WERI-Rb-1 (cell line): ENCODE measurements around the gene ZNF462.

ENCODE experiments used
- DNase-seq: peaks from one replicate; pipeline ENCODE4 v3.0.0-alpha.2; 2020
- H3K27ac ChIP-seq: fragments of 250-450 bp; sonication (Bioruptor Pico); 2 replicates; pipeline ENCODE4 v1.5.1; 2020; ENCODE audit warnings: mild to moderate bottlenecking, moderate library complexity
- H3K27me3 ChIP-seq: fragments of 250-450 bp; sonication (Bioruptor Pico); 2 replicates; pipeline ENCODE4 v1.5.1; 2021; ENCODE audit warnings: mild to moderate bottlenecking, low read depth, moderate library complexity; ENCODE audit not compliant: insufficient read depth, severe bottlenecking
- H3K36me3 ChIP-seq: fragments of 250-450 bp; sonication (Bioruptor Pico); 2 replicates; pipeline ENCODE4 v1.5.1; 2020; ENCODE audit warnings: mild to moderate bottlenecking, moderate library complexity
- H3K4me3 ChIP-seq: 2 replicates; pipeline ENCODE4 v1.5.1; 2011; ENCODE audit warnings: low read depth, mild to moderate bottlenecking, control low read depth, low read length
- H3K9me3 ChIP-seq: fragments of 250-450 bp; sonication (Bioruptor Pico); 2 replicates; pipeline ENCODE4 v1.5.1; 2021; ENCODE audit warnings: mild to moderate bottlenecking, moderate library complexity; ENCODE audit not compliant: severe bottlenecking
- TF ChIP-seq, protein P1 (sequence below): IDR thresholded peaks from 2 replicates; pipeline ENCODE4 v1.5.1; 2011; ENCODE audit warnings: low read depth, mild to moderate bottlenecking, control low read depth, inconsistent platforms, low read length

Gene ZNF462

GRCh38 chr9:107042606-107043005 lies 179.6 kb downstream of the ZNF462 start:
- Histone ChIP-seq H3K9me3 (no peaks in the 10 kb centered on the region), H3K36me3 (no peaks in the 10 kb centered on the region), H3K27me3 (no peaks in the 10 kb centered on the region), H3K4me3 (no peak overlapping the region), H3K27ac (no peak overlapping the region)
- TF ChIP-seq, protein P1, sequence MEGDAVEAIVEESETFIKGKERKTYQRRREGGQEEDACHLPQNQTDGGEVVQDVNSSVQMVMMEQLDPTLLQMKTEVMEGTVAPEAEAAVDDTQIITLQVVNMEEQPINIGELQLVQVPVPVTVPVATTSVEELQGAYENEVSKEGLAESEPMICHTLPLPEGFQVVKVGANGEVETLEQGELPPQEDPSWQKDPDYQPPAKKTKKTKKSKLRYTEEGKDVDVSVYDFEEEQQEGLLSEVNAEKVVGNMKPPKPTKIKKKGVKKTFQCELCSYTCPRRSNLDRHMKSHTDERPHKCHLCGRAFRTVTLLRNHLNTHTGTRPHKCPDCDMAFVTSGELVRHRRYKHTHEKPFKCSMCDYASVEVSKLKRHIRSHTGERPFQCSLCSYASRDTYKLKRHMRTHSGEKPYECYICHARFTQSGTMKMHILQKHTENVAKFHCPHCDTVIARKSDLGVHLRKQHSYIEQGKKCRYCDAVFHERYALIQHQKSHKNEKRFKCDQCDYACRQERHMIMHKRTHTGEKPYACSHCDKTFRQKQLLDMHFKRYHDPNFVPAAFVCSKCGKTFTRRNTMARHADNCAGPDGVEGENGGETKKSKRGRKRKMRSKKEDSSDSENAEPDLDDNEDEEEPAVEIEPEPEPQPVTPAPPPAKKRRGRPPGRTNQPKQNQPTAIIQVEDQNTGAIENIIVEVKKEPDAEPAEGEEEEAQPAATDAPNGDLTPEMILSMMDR: no peak
- DNase-seq: no peak

GRCh38 chr9:107043886-107044285 lies 180.9 kb downstream of the ZNF462 start:
- Histone ChIP-seq H3K36me3 (no peaks in the 10 kb centered on the region), H3K27ac (peak overlapping the region; percentile 25), H3K4me3 (no peak overlapping the region), H3K27me3 (no peaks in the 10 kb centered on the region), H3K9me3 (no peaks in the 10 kb centered on the region)
- peak; percentile 74 for DNase-seq
- TF ChIP-seq, protein P1: 0 out of 2 replicates have a peak, but pooled peaks have one; percentile 11

- no peaks in the 10 kb centered on the region for H3K36me3 ChIP-seq
- no peak overlapping the region for H3K4me3 ChIP-seq
- no peaks in the 10 kb centered on the region for H3K27me3 ChIP-seq
- peak; percentile 32 for DNase-seq
- H3K27ac ChIP-seq: no peak overlapping the region
- TF ChIP-seq, protein P1: peak; percentile 45
- no peaks in the 10 kb centered on the region for H3K9me3 ChIP-seq
Observed at GRCh38 chr9:107044872-107045271, 181.9 kb downstream of the ZNF462 start.

DNA sequence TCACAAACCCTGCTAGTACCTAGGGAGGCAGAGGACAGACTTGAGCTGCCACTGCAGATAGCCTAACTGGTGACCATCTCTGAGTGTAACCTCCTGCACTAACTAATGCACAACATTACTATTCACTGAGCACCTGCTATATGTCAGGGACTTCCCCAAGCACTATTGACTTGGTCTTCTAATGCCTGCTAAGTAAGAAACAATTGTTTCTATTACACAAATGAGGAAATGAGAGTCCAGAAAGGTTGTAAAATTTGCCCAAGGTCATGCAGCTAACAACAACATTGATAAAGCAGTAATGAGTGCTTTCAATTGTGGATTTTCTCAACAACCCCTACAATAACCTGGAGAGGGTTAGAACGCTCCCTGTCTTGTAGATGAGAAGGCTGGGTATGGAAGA lies 183.7 kb downstream of the ZNF462 start:
- Histone ChIP-seq H3K9me3 (no peaks in the 10 kb centered on the region), H3K4me3 (no peak overlapping the region), H3K36me3 (no peaks in the 10 kb centered on the region), H3K27ac (no peak overlapping the region), H3K27me3 (no peaks in the 10 kb centered on the region)
- TF ChIP-seq, protein P1: no peak
- no peak for DNase-seq

DNA sequence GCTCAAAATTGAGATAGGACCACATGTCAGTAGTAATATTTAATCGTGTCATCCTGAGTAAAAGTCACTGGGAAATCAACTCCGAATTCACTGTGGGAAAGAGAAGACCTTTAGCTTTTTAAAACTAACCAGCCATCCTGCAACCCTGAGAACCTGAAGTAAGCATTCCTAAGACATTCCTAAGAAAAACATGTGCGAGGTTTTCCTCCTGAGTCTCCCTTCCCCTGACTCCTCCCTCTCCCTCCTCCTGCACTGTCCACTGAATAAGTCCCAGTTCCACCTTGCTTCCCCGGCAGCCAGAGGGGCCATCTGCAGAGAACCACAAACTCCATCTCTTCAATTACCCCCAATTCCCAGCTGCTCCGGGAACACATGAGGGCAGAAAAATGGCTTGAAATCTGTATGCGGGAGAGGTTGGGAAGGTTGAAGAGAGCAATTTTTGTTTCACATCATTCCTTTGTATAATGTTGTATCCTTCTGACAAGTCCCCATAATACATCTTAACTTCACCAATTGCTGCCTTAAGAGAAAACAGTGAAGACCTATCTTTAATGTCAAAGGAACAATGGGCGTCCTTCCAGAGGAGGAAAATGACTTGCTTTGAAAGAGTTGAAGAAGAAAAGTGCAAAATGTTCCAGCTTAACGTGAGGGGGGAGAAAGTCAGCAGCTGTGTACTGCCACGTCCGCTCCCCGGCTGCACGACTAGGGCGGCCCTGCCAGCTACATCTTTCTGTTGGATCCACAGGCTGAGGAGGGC lies 186.3 kb downstream of the ZNF462 start:
- Histone ChIP-seq H3K36me3 (no peaks in the 10 kb centered on the region), H3K27ac (no peak overlapping the region)
- TF ChIP-seq, protein P1: no peak

DNA sequence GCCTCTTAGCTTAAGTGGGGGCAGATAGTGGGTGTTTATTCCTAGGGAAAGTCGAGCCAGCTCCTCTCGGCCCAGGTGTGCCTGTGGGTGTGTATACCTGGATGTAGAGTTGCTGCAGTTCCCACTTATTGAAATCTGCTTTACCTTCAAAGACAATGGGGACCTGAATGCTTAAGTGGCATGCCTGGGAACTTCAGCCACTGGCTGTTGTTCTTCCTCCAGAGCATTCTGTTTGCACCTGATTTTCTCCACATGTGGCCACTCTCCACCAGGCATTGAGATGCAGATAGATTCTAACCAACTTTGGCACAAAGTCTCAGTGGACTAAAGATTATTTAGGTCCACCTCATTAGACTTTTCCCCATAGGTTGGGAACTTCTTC lies 186.8 kb downstream of the ZNF462 start:
- no peak overlapping the region for H3K27ac ChIP-seq
- DNase-seq: no peak

More for the DNA sequence above, 186.3 kb downstream of the ZNF462 start:
- no peak for DNase-seq
- H3K4me3 ChIP-seq: no peak overlapping the region
- H3K27me3 ChIP-seq: no peaks in the 10 kb centered on the region
- no peaks in the 10 kb centered on the region for H3K9me3 ChIP-seq

More for the DNA sequence above, 186.8 kb downstream of the ZNF462 start:
- H3K4me3 ChIP-seq: no peak overlapping the region
- TF ChIP-seq, protein P1: no peak
- H3K36me3 ChIP-seq: no peaks in the 10 kb centered on the region
- H3K27me3 ChIP-seq: no peaks in the 10 kb centered on the region
- H3K9me3 ChIP-seq: peaks cover under 1% of the 10 kb centered on the region
